Parathyroid adenoma (tissue), 2 donors: ENCODE measurements around the gene GVQW3.

Source experiments
- H2AFZ ChIP-seq: fragments of 300-600 bp; sonication (generic); one replicate; pipeline ENCODE4 v1.7.0; 2017; ENCODE audit warnings: antibody characterized with exemption, mild to moderate bottlenecking
- H3K27ac ChIP-seq: fragments of 300-600 bp; sonication (generic); one replicate; pipeline ENCODE4 v1.7.0; 2017
- H3K27me3 ChIP-seq: fragments of 300-600 bp; sonication (generic); one replicate; pipeline ENCODE4 v1.7.0; 2017; ENCODE audit warnings: low read length; ENCODE audit not compliant: control insufficient read depth, insufficient read depth
- H3K36me3 ChIP-seq: fragments of 300-600 bp; sonication (generic); one replicate; pipeline ENCODE4 v1.7.0; 2017; ENCODE audit warnings: low read length; ENCODE audit not compliant: control insufficient read depth, insufficient read depth
- H3K4me1 ChIP-seq: fragments of 300-600 bp; sonication (generic); one replicate; pipeline ENCODE4 v1.7.0; 2017; ENCODE audit warnings: control low read depth
- H3K4me2 ChIP-seq: fragments of 300-600 bp; sonication (generic); one replicate; pipeline ENCODE4 v1.7.0; 2017; ENCODE audit warnings: low read length
- H3K4me3 ChIP-seq: fragments of 300-600 bp; sonication (generic); one replicate; pipeline ENCODE4 v1.7.0; 2017; ENCODE audit warnings: low read depth, low read length
- H3K79me2 ChIP-seq: fragments of 300-600 bp; sonication (generic); one replicate; pipeline ENCODE4 v1.7.0; 2017; ENCODE audit warnings: control low read depth
- H3K9ac ChIP-seq: fragments of 300-600 bp; sonication (generic); one replicate; pipeline ENCODE4 v1.7.0; 2017; ENCODE audit warnings: mild to moderate bottlenecking
- H3K9me3 ChIP-seq: fragments of 300-600 bp; sonication (generic); one replicate; pipeline ENCODE4 v1.7.0; 2017; ENCODE audit warnings: low read length; ENCODE audit not compliant: control insufficient read depth
- CTCF ChIP-seq: fragments of 300-600 bp; sonication (generic); IDR thresholded peaks from one replicate; pipeline ENCODE4 v1.7.0; 2017; ENCODE audit warnings: antibody characterized with exemption, mild to moderate bottlenecking
- donor health status: primary hyperparathyroidism.

Gene GVQW3

DNA sequence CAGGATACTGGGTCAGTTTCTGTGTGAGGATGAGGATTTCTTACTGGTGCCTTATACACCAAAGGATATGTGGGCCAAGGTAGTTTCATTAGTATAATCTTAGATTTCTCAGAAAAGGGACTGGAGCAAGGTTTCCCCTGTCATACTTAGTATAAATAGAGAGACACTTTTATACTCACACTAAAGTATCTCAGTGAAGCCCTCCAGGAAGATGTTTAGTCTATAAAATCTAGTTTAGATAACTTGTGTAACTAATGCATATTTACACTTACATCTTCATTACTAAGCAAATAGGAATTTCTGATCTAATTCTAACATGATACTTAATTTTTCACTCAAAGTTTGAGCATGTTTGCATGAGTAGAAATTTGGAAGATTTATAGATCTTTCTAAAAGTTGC, 74.8 kb downstream of the GVQW3 start:
- Histone ChIP-seq H3K4me2 (no peak overlapping the region), H2AFZ (no peak overlapping the region), H3K79me2 (peaks cover 6% of the 10 kb centered on the region), H3K27ac (no peak overlapping the region), H3K36me3 (no peaks in the 10 kb centered on the region), H3K27me3 (no peaks in the 10 kb centered on the region), H3K9ac (no peak overlapping the region), H3K9me3 (no peaks in the 10 kb centered on the region), H3K4me1 (no peaks in the 10 kb centered on the region), H3K4me3 (no peak overlapping the region)
- TF ChIP-seq CTCF, result no peak

DNA sequence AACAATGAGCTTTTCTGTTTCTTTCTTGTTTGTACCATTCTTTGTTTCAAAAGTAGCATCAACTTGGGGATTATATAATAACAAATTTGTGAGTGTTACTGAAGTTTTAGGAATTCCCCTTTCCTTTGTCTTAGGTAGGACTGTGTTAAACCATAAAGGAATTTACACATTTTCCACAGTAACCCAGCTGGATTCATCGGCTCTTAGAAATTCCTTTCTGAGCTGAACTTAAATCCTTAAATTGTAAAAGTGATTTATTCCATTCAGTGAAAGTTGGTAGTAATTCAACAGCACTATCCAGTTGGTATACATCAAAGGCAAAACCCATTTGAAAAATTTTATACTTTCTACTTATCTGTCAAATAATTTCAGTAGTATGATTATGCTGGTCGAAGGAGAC, 75.4 kb downstream of the GVQW3 start:
- Histone ChIP-seq H3K27me3 (no peaks in the 10 kb centered on the region), H3K27ac (no peak overlapping the region), H3K4me2 (no peak overlapping the region), H2AFZ (no peak overlapping the region), H3K4me1 (no peaks in the 10 kb centered on the region), H3K9ac (no peak overlapping the region), H3K79me2 (peaks cover 7% of the 10 kb centered on the region), H3K4me3 (no peak overlapping the region), H3K9me3 (no peaks in the 10 kb centered on the region), H3K36me3 (no peaks in the 10 kb centered on the region)
- TF ChIP-seq CTCF, result no peak
